Activated CD4-positive, alpha-beta memory T cell treated with anti-CD3 and anti-CD28 coated beads, Interleukin-2, amount 10 ng/mL, durations not matched to agents 7 days and 5 days (primary cell): ENCODE data around the gene RPP14. TPM values are rescaled to one million over a fixed set of nuclear protein-coding genes. Genes with fewer than 3 reads are reported as not detected.
"Not testable (repeated sequence)": the region's sequence is repeated elsewhere in the genome, so short reads cannot be mapped to it uniquely, and the experiment has no call there.

Experiments
- CTCF ChIA-PET: fragments of 350-600 bp; sonication (Branson Sonifier 250); formaldehyde crosslinking; loops from one replicate; lab custom pipeline; 2021; ENCODE audit warnings: antibody characterized with exemption, inconsistent platforms; lab: Charles Lee
- POLR2A ChIA-PET: fragments of 350-600 bp; sonication (Branson Sonifier 250); formaldehyde crosslinking; loops from one replicate; lab custom pipeline; 2021; ENCODE audit warnings: antibody characterized with exemption; lab: Charles Lee
- DNase-seq: peaks from one replicate; pipeline ENCODE4 v3.0.0-alpha.2; 2020
- H3K27ac Mint-ChIP-seq: one replicate; pipeline ENCODE4 v1.8.0; 2021; ENCODE audit warnings: mild to moderate bottlenecking, mixed read lengths
- H3K27me3 Mint-ChIP-seq: one replicate; pipeline ENCODE4 v1.8.0; 2021; ENCODE audit warnings: mixed read lengths
- H3K36me3 Mint-ChIP-seq: one replicate; pipeline ENCODE4 v1.8.0; 2021; ENCODE audit warnings: low read depth, mixed read lengths
- H3K4me1 Mint-ChIP-seq: one replicate; pipeline ENCODE4 v1.8.0; 2021; ENCODE audit warnings: mixed read lengths
- H3K4me3 Mint-ChIP-seq: one replicate; pipeline ENCODE4 v1.8.0; 2021; ENCODE audit warnings: mild to moderate bottlenecking, mixed read lengths
- H3K9me3 Mint-ChIP-seq: one replicate; pipeline ENCODE4 v1.8.0; 2021; ENCODE audit warnings: mixed read lengths
- total RNA-seq, 2 experiments: library from RNA; stranded (reverse); gene quantifications; one replicate each; pipeline ENCODE4 v1.2.3, GENCODE V29; 2021

RPP14 gene
- total RNA-seq, 2 experiments from 2014 or later = 10.7 to 11.2 TPM

- H3K4me3 Mint-ChIP-seq, POLR2A ChIA-PET, DNase-seq, H3K27me3 Mint-ChIP-seq, H3K4me1 Mint-ChIP-seq, H3K27ac Mint-ChIP-seq, H3K9me3 Mint-ChIP-seq: not testable (repeated sequence)
- CTCF ChIA-PET = interaction anchor here (0.7 kb wide), 1 partner anchor 57 kb away, joined by 3 read pairs; no protein-coding TSS in a partner anchor
- peaks cover 28% of the 10 kb centered on the region for H3K36me3 Mint-ChIP-seq
Observed at GRCh38 chr3:58273362-58273761, 32.7 kb upstream of the RPP14 start.

- H3K27ac Mint-ChIP-seq = no peak overlapping the region
- H3K4me3 Mint-ChIP-seq = no peak overlapping the region
- H3K4me1 Mint-ChIP-seq = peaks cover 6% of the 10 kb centered on the region
- no peaks in the 10 kb centered on the region for H3K27me3 Mint-ChIP-seq
- DNase-seq = no peak
- CTCF ChIA-PET = no interaction called here
- POLR2A ChIA-PET = no interaction called here
- H3K9me3 Mint-ChIP-seq = peaks cover 2% of the 10 kb centered on the region
- H3K36me3 Mint-ChIP-seq = peaks cover 28% of the 10 kb centered on the region
Observed at GRCh38 chr3:58274027-58274614, 31.9 kb upstream of the RPP14 start.

- Mint-ChIP-seq H3K9me3 (peaks cover 2% of the 10 kb centered on the region), H3K27me3 (no peaks in the 10 kb centered on the region), H3K4me3 (no peak overlapping the region), H3K27ac (no peak overlapping the region), H3K36me3 (peaks cover 13% of the 10 kb centered on the region), H3K4me1 (no peaks in the 10 kb centered on the region)
- POLR2A ChIA-PET = no interaction called here
- CTCF ChIA-PET = no interaction called here
- no peak for DNase-seq
Observed at GRCh38 chr3:58281069-58281468, 25.0 kb upstream of the RPP14 start.

GRCh38 chr3:58285334-58285733 lies 20.7 kb upstream of the RPP14 start:
- Mint-ChIP-seq H3K4me1 (no peaks in the 10 kb centered on the region), H3K27me3 (no peaks in the 10 kb centered on the region), H3K9me3 (no peaks in the 10 kb centered on the region), H3K36me3 (no peaks in the 10 kb centered on the region), H3K4me3 (no peak overlapping the region), H3K27ac (no peak overlapping the region)
- ChIA-PET POLR2A (no interaction called here), CTCF (interaction anchor here (1.3 kb wide), 1 partner anchor 68 kb away, joined by 3 read pairs; no protein-coding TSS in a partner anchor)
- DNase-seq = no peak

GRCh38 chr3:58287354-58287753 lies 18.7 kb upstream of the RPP14 start:
- H3K27ac Mint-ChIP-seq = no peak overlapping the region
- H3K27me3 Mint-ChIP-seq = no peaks in the 10 kb centered on the region

DNA sequence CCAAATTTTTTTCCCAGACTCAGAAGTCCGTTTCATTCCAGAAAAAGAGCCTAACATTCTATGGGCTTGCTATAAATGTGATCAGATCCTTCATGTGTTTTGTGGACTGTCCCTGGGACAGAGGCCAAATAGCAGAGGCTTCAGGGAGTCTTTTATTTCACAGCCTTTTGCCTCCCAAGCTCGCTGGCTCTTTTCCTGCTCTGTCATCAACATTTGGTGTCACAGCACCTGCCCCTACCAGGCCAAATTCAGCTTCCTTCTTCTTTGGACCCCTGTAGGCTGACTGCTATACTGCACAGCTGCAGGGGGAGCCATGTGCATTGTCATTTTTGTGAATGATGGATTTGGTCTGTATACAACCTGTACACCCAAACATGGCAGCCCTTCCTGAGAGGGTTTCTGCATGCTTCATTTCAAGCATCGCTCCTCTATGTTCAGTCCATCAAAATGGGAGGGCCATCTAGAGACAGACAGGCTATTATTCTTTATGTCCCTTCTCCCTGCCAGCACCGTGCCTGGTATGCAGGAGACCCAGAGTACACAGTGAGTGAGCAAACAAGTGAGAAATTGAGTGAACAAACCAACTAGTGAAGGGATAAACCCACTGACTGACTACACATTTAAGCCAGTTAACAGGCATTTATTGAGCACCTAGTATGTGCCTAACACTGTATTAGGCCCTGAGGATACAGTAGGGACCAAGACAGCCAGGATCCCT lies 17.9 kb upstream of the RPP14 start:
- Mint-ChIP-seq H3K27ac (no peak overlapping the region), H3K4me1 (no peaks in the 10 kb centered on the region), H3K9me3 (peaks cover 3% of the 10 kb centered on the region), H3K27me3 (no peaks in the 10 kb centered on the region), H3K36me3 (no peaks in the 10 kb centered on the region), H3K4me3 (no peak overlapping the region)
- CTCF ChIA-PET = no interaction called here
- DNase-seq = no peak
- POLR2A ChIA-PET = no interaction called here

More at GRCh38 chr3:58287354-58287753, 18.7 kb upstream of the RPP14 start:
- H3K9me3 Mint-ChIP-seq = peaks cover 3% of the 10 kb centered on the region
- ChIA-PET POLR2A (interaction anchor here (1.0 kb wide), 1 partner anchor 47 kb away, joined by 3 read pairs; no protein-coding TSS in a partner anchor), CTCF (no interaction called here)
- H3K4me3 Mint-ChIP-seq = no peak overlapping the region
- DNase-seq = no peak
- no peaks in the 10 kb centered on the region for H3K36me3 Mint-ChIP-seq
- no peaks in the 10 kb centered on the region for H3K4me1 Mint-ChIP-seq

GRCh38 chr3:58288964-58289613 lies 17.0 kb upstream of the RPP14 start:
- POLR2A ChIA-PET, H3K9me3 Mint-ChIP-seq, DNase-seq, H3K4me1 Mint-ChIP-seq, CTCF ChIA-PET, H3K4me3 Mint-ChIP-seq, H3K27me3 Mint-ChIP-seq, H3K36me3 Mint-ChIP-seq, H3K27ac Mint-ChIP-seq: not testable (repeated sequence)

DNA sequence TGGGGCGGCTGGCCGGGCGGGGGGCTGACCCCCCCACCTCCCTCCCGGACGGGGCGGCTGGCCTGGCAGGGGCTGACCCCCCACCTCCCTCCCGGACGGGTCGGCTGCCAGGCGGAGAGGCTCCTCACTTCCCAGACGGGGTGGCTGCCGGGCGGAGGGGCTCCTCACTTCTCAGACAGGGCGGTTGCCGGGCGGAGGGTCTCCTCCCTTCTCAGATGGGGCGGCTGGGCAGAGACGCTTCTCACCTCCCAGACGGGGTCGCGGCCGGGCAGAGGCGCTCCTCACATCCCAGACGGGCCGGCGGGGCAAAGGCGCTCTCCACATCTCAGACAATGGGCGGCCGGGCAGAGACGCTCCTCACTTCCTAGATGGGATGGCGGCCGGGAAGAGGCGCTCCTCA lies 15.6 kb upstream of the RPP14 start:
- H3K36me3 Mint-ChIP-seq, POLR2A ChIA-PET, H3K9me3 Mint-ChIP-seq, DNase-seq, H3K27me3 Mint-ChIP-seq, H3K4me1 Mint-ChIP-seq, CTCF ChIA-PET, H3K27ac Mint-ChIP-seq, H3K4me3 Mint-ChIP-seq: not testable (repeated sequence)

- ChIA-PET CTCF (interaction anchor here (0.6 kb wide), 1 partner anchor 663 kb away, joined by 3 read pairs; no protein-coding TSS in a partner anchor), POLR2A (no interaction called here)
- Mint-ChIP-seq H3K27me3 (no peaks in the 10 kb centered on the region), H3K27ac (no peak overlapping the region), H3K4me3 (no peak overlapping the region), H3K4me1 (no peaks in the 10 kb centered on the region), H3K36me3 (no peaks in the 10 kb centered on the region), H3K9me3 (peaks cover 3% of the 10 kb centered on the region)
- no peak for DNase-seq
Observed at GRCh38 chr3:58291671-58292338, 14.2 kb upstream of the RPP14 start.

DNA sequence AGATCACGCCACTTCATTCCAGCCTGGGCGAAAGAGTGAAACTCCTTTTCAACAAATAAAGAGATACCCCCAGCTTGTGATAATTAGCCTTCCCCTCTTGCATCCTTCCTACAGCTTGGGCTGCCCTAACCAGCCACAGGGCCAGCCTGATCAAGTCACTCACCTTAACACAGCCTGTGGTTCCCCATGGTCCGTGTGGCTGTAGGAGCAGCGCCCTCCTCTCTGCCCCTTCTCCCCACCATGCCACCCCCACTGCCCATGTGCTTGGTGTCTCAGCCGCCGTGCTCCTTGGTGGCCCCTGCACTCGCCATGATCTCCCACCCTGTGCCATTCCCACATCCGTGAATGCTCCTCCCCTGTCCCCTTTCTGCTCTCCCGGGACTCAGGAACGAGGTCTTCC lies 13.2 kb upstream of the RPP14 start:
- Mint-ChIP-seq H3K9me3 (peaks cover 3% of the 10 kb centered on the region), H3K4me1 (no peaks in the 10 kb centered on the region), H3K4me3 (no peak overlapping the region), H3K27ac (no peak overlapping the region), H3K27me3 (no peaks in the 10 kb centered on the region), H3K36me3 (no peaks in the 10 kb centered on the region)
- no peak for DNase-seq
- ChIA-PET POLR2A (no interaction called here), CTCF (interaction anchor here (1.4 kb wide), 1 partner anchor 13 kb away, joined by 3 read pairs; the partner anchor contains the start of genes HTD2 and RPP14)

GRCh38 chr3:58293516-58293915 lies 12.5 kb upstream of the RPP14 start:
- CTCF ChIA-PET = interaction anchor here (0.6 to 1.4 kb wide), 2 partner anchors 13 to 170 kb away, joined by 3 read pairs; partner anchors contain the start of genes HTD2 and RPP14
- no peaks in the 10 kb centered on the region for H3K36me3 Mint-ChIP-seq
- peaks cover 6% of the 10 kb centered on the region for H3K27me3 Mint-ChIP-seq
- DNase-seq = no peak
- peaks cover 3% of the 10 kb centered on the region for H3K9me3 Mint-ChIP-seq
- POLR2A ChIA-PET = no interaction called here
- no peak overlapping the region for H3K4me3 Mint-ChIP-seq
- no peaks in the 10 kb centered on the region for H3K4me1 Mint-ChIP-seq
- no peak overlapping the region for H3K27ac Mint-ChIP-seq

GRCh38 chr3:58296269-58296668 lies 9.8 kb upstream of the RPP14 start:
- H3K4me3 Mint-ChIP-seq = no peak overlapping the region
- H3K27me3 Mint-ChIP-seq = peaks cover 18% of the 10 kb centered on the region
- H3K36me3 Mint-ChIP-seq = no peaks in the 10 kb centered on the region
- POLR2A ChIA-PET = interaction anchor here (1.1 kb wide), 1 partner anchor 10 kb away, joined by 3 read pairs; the partner anchor contains the start of gene RPP14
- CTCF ChIA-PET = interaction anchor here (0.6 kb wide), 1 partner anchor 44 kb away, joined by 5 read pairs; no protein-coding TSS in a partner anchor
- no peak overlapping the region for H3K27ac Mint-ChIP-seq
- no peak for DNase-seq
- no peaks in the 10 kb centered on the region for H3K4me1 Mint-ChIP-seq
- H3K9me3 Mint-ChIP-seq = peaks cover 3% of the 10 kb centered on the region
